Stimulated activated CD8-positive, alpha-beta memory T cell treated with anti-CD3 and anti-CD28 coated beads, Interleukin-15, amount 100 ng/mL, for 24 hours (primary cell): ENCODE measurements around the gene HNRNPM.

Experiments used
- DNase-seq: peaks from one replicate; pipeline ENCODE4 v3.0.0-alpha.2; 2020; ENCODE audit warnings: low read depth

HNRNPM gene

GRCh38 chr19:8485561-8486371, 41.0 kb downstream of the HNRNPM start:
- DNase-seq: no peak

- DNase-seq: no peak
Observed at GRCh38 chr19:8486661-8487136, 41.9 kb downstream of the HNRNPM start.

- no peak for DNase-seq
Observed at GRCh38 chr19:8487137-8487851, 42.5 kb downstream of the HNRNPM start.

DNA sequence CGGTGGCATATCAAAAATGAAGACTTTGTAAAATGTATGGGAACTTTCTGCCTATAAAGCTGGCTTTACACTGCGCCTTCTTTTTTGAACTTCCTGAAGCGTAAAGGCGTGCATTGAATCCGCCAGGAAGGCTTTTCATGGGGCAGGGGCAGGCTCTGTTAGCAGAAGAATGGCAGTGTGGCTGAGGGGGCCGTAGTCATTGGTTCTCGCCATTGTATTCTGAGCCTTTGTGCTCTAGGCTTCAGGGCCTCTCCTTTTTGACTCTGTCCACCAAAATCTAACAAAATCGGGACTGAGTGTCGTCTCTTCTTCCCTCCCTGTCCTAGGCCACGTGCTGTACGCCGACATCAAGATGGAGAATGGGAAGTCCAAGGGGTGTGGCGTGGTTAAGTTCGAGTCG, 43.6 kb downstream of the HNRNPM start:
- no peak for DNase-seq

GRCh38 chr19:8489561-8490394, 45.0 kb downstream of the HNRNPM start:
- no peak for DNase-seq

GRCh38 chr19:8490395-8490760, 45.6 kb downstream of the HNRNPM start:
- no peak for DNase-seq

DNA sequence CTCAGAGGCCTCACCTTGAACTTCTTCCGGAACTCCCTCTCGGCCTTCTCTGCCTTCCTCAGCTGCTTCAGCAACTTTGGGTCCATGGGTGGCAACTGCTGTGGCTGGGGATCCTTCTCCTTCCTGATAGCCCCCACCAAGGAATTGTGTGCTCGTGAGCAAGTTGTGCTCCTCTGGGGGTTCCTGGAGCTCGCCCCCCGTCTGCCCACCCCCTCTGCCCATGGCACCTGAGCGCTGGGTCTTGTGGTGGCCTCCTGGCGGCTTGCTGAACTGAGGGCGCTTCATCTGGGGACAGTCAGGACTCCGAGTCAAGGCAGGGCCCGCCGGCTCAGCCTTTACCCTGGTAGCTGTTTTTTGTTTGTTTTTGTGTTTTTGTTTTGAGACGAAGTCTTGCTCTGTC, 46.1 kb downstream of the HNRNPM start:
- no peak for DNase-seq

- no peak for DNase-seq
Observed at GRCh38 chr19:8491574-8491973, 46.8 kb downstream of the HNRNPM start.

DNA sequence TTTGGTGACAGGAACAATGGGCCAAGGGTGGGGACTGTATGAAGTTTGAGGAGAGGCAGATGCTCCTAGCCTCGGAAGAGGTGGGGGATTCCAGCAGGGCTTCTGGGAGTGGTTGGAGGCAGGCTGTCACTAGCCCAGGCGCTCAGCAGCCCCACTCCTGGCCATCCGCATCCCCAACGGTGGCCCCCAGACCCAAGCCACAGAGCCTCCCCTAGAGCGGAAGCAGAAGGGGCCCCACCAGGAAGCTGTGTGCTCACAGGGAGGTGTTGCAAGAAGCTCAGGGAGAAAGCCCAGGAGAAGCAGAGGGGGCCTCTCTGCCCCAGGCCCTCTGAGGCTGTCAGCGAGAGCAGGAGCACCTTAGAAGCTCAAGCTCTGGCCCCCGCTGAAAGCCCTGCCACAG, 49.4 kb downstream of the HNRNPM start:
- no peak for DNase-seq

GRCh38 chr19:8498295-8498694, 53.5 kb downstream of the HNRNPM start:
- DNase-seq: no peak

GRCh38 chr19:8499048-8499833, 54.5 kb downstream of the HNRNPM start:
- DNase-seq: no peak

DNA sequence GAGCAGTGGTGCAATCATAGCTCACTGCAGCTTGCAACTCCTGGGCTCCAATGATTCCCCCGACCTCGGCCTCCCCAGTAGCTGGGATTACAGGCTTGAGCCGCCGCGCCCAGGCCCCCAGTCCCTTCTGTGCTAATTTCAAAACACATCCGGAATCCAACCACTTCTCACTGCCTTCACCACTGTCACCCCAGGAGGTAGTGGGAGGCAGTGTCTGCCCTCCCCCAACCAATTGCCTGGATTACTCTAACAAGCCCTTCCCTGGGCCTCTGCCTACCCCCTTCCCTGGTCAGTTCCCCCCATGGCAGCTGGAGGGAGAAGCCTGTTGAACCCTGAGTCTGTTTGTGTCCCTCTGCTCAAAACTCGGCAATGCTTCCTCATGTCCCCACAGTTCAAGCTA, 55.4 kb downstream of the HNRNPM start:
- DNase-seq: no peak

- no peak for DNase-seq
Observed at GRCh38 chr19:8501516-8501915, 56.7 kb downstream of the HNRNPM start.

GRCh38 chr19:8501981-8502380, 57.2 kb downstream of the HNRNPM start:
- no peak for DNase-seq

GRCh38 chr19:8503510-8503909, 58.7 kb downstream of the HNRNPM start:
- DNase-seq: no peak

DNA sequence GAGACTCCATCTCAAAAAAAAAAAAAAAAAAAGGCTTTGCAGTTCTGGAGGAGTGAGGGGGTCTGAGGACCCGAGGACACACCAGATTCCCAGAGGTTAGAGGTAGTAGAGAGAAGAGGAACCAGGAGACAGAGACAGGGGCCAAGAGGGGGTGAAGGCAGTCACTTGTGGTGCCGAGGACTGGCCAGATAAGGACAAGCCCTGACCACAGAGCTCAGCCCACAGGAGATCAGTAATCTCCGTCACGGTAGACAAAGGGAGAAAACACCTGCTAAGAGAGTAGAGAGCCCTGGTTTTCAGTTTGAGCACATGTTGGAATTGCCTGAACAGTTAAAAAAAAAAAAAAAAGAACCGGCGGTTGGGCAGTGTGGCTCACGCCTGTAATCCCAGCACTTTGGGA, 59.4 kb downstream of the HNRNPM start:
- no peak for DNase-seq

DNA sequence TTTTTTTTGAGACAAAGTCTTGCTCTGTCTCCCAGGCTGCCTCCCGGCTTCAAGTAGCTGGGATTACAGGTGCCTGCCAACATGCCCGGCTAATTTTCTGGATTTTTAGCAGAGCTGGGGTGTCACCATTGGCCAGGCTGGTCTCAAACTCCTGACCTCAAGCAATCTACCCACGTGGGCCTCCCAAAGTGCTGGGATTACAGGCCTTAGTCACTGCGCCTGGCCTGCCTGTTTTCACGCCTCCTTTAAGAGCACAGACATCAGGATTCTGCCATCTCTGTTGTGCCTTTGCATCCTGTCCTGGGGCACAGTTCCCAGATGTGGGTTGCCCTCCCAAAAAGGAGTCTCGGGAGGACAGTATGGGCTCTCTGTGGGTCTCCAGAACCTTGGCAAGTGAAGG, 60.1 kb downstream of the HNRNPM start:
- no peak for DNase-seq

- peak; percentile 64 for DNase-seq
Observed at GRCh38 chr19:8505680-8506401, 61.1 kb downstream of the HNRNPM start.

DNA sequence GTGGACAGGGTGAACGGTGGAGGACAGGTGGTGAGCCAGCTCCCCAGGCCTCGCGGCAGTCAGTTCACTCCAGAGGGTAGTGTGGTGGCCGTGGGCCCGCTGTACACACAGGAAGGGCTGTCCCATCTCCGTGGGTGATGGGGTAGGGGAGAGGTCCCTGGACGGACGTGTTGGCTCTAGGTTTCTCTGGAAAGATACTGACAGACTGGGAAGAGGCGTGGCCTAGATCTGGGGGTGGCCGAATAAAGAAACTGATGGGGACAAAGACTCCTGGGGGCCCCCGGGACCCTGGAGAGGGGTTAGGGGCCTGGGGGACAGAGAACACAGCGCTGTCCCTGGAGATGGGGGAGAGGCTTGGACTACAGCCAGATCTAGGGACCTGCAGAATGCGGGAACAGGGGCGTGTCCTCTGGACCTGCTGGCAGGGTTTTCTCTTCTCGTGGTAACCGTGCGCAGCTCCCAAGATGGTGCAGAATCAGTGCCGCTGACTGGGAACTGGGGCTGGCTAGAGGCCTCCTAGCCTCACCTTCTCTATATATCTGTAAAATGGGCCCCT, 61.7 kb downstream of the HNRNPM start:
- DNase-seq: no peak

- DNase-seq: no peak
Observed at GRCh38 chr19:8510589-8511115, 65.9 kb downstream of the HNRNPM start.
